DOHH2 (cell line): ENCODE results near the gene NAB1.

Source experiments
- EZH2phosphoT487 ChIP-seq: fragments of 200-600 bp; sonication (generic); IDR thresholded peaks from 2 replicates; pipeline ENCODE4 v1.6.1; 2017; ENCODE audit warnings: borderline replicate concordance, mild to moderate bottlenecking, antibody characterized with exemption, low read length, moderate library complexity, mixed read lengths
- TF ChIP-seq, protein P1 (sequence below): fragments of 200-600 bp; sonication (generic); IDR thresholded peaks from one replicate; pipeline ENCODE4 v1.5.1; 2014; ENCODE audit warnings: antibody characterized with exemption, mild to moderate bottlenecking, low read depth, low read length; ENCODE audit not compliant: poor library complexity, severe bottlenecking

DNA sequence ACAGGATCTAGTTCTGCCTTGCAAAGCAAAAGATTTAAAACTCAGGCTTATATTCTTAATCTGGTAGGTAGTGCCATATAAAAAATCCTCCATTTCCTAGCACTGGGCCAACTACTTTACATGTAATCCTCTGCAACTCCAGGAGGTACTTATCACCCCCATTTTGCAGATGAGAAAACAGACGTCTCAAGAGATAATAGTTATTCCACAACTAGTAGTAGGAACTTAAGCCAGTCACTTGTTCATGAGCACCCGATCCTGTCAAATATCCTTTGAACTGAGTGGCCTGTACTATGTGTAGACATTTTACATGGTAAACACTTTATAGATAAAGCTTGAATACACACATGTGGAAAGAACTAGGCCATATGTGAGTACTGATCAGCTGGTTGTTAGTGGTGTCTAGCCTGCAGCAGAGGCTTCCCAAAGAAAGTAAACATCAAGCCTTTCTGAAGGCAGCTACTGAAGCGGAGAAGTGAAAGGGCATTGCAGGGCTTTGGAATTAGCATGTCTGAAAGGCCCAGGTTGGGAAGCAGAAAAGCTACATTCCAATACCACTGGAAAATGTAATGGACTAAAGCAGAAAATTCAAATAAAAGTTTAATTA, 48.0 kb downstream of the NAB1 start:
- TF ChIP-seq, protein P1, sequence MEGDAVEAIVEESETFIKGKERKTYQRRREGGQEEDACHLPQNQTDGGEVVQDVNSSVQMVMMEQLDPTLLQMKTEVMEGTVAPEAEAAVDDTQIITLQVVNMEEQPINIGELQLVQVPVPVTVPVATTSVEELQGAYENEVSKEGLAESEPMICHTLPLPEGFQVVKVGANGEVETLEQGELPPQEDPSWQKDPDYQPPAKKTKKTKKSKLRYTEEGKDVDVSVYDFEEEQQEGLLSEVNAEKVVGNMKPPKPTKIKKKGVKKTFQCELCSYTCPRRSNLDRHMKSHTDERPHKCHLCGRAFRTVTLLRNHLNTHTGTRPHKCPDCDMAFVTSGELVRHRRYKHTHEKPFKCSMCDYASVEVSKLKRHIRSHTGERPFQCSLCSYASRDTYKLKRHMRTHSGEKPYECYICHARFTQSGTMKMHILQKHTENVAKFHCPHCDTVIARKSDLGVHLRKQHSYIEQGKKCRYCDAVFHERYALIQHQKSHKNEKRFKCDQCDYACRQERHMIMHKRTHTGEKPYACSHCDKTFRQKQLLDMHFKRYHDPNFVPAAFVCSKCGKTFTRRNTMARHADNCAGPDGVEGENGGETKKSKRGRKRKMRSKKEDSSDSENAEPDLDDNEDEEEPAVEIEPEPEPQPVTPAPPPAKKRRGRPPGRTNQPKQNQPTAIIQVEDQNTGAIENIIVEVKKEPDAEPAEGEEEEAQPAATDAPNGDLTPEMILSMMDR: no peak
- TF ChIP-seq EZH2phosphoT487: no peak
